ENCODE results near the gene TSC22D4. TPM values are rescaled to one million over a fixed set of nuclear protein-coding genes. Genes with fewer than 3 reads are reported as not detected.
"Not testable (repeated sequence)": the region's sequence is repeated elsewhere in the genome, so short reads cannot be mapped to it uniquely, and the experiment has no call there.

TSC22D4 gene
- total RNA-seq, 1 experiment from 2014 or later, result 19.4 TPM

- DNase-seq (ENCODE audit: low spot score), result no peak
Observed at GRCh38 chr7:100444311-100445278, 34.4 kb downstream of the TSC22D4 start.

GRCh38 chr7:100443096-100443840 lies 35.7 kb downstream of the TSC22D4 start:
- no peak for DNase-seq (ENCODE audit: low spot score)

- no peak for DNase-seq (ENCODE audit: low spot score)
Observed at GRCh38 chr7:100441641-100442535, 37.1 kb downstream of the TSC22D4 start.

- not testable (repeated sequence) for DNase-seq (ENCODE audit: low spot score)
Observed at GRCh38 chr7:100439244-100439643, 39.8 kb downstream of the TSC22D4 start.

GRCh38 chr7:100438731-100439130 lies 40.3 kb downstream of the TSC22D4 start:
- DNase-seq (ENCODE audit: low spot score), result not testable (repeated sequence)

- no peak for DNase-seq (ENCODE audit: low spot score)
Observed at GRCh38 chr7:100438172-100438571, 40.8 kb downstream of the TSC22D4 start.

- no peak for DNase-seq (ENCODE audit: low spot score)
Observed at GRCh38 chr7:100437150-100438100, 41.6 kb downstream of the TSC22D4 start.

GRCh38 chr7:100435401-100436304 lies 43.4 kb downstream of the TSC22D4 start:
- no peak for DNase-seq (ENCODE audit: low spot score)

- no peak for DNase-seq (ENCODE audit: low spot score)
Observed at GRCh38 chr7:100434297-100435144, 44.5 kb downstream of the TSC22D4 start.

GRCh38 chr7:100433592-100434296 lies 45.3 kb downstream of the TSC22D4 start:
- DNase-seq (ENCODE audit: low spot score), result no peak

- DNase-seq (ENCODE audit: low spot score), result no peak
Observed at GRCh38 chr7:100433276-100433591, 45.8 kb downstream of the TSC22D4 start.

GRCh38 chr7:100432621-100433275 lies 46.3 kb downstream of the TSC22D4 start:
- DNase-seq (ENCODE audit: low spot score), result no peak

- no peak for DNase-seq (ENCODE audit: low spot score)
Observed at GRCh38 chr7:100432053-100432452, 47.0 kb downstream of the TSC22D4 start.

- no peak for DNase-seq (ENCODE audit: low spot score)
Observed at GRCh38 chr7:100431286-100431735, 47.7 kb downstream of the TSC22D4 start.

GRCh38 chr7:100430493-100431285 lies 48.3 kb downstream of the TSC22D4 start:
- no peak for DNase-seq (ENCODE audit: low spot score)
